C1 segment of cervical spinal cord (tissue), 14 donors: Measurements from ENCODE around the gene CASZ1.

ENCODE experiments used
- DNase-seq, 14 donors: peaks; one replicate each; lab custom pipeline; 2025; lab: John Stamatoyannopoulos, UW

Gene CASZ1

GRCh38 chr1:10821388-10821787 lies 24.9 kb upstream of the CASZ1 start:
- DNase-seq, result no peak

GRCh38 chr1:10820422-10820821 lies 24.0 kb upstream of the CASZ1 start:
- DNase-seq, result no peak

- DNase-seq, result no peak
Observed at GRCh38 chr1:10819198-10819901, 22.9 kb upstream of the CASZ1 start.

- no peak for DNase-seq
Observed at GRCh38 chr1:10818262-10819197, 22.1 kb upstream of the CASZ1 start.

- no peak for DNase-seq
Observed at GRCh38 chr1:10816743-10817369, 20.4 kb upstream of the CASZ1 start.

- no peak for DNase-seq
Observed at GRCh38 chr1:10816233-10816632, 19.8 kb upstream of the CASZ1 start.

GRCh38 chr1:10815858-10816195 lies 19.4 kb upstream of the CASZ1 start:
- DNase-seq, result no peak

- DNase-seq, result no peak
Observed at GRCh38 chr1:10814976-10815857, 18.8 kb upstream of the CASZ1 start.

GRCh38 chr1:10814312-10814711 lies 17.9 kb upstream of the CASZ1 start:
- no peak for DNase-seq

- no peak for DNase-seq
Observed at GRCh38 chr1:10813799-10814198, 17.4 kb upstream of the CASZ1 start.

GRCh38 chr1:10812387-10812915 lies 16.0 kb upstream of the CASZ1 start:
- no peak for DNase-seq

- DNase-seq, result no peak
Observed at GRCh38 chr1:10808441-10808840, 12.0 kb upstream of the CASZ1 start.

GRCh38 chr1:10806966-10807365 lies 10.5 kb upstream of the CASZ1 start:
- DNase-seq, result no peak

- DNase-seq, result no peak
Observed at GRCh38 chr1:10803971-10804820, 7.8 kb upstream of the CASZ1 start.

GRCh38 chr1:10802944-10803715 lies 6.7 kb upstream of the CASZ1 start:
- DNase-seq, result no peak

GRCh38 chr1:10800778-10801177 lies 4.3 kb upstream of the CASZ1 start:
- no peak for DNase-seq

- DNase-seq, result no peak
Observed at GRCh38 chr1:10799726-10800125, 3.3 kb upstream of the CASZ1 start.

- no peak for DNase-seq
Observed at GRCh38 chr1:10795276-10796021, 997 bp downstream of the CASZ1 start.
